DOHH2 (cell line): Measurements from ENCODE around the gene FAM78B.

Experiments
- CTCF ChIP-seq: fragments of 200-600 bp; sonication (generic); IDR thresholded peaks from one replicate; pipeline ENCODE4 v1.5.1; 2014; ENCODE audit warnings: antibody characterized with exemption, mild to moderate bottlenecking, low read depth, low read length; ENCODE audit not compliant: poor library complexity, severe bottlenecking
- EZH2phosphoT487 ChIP-seq: fragments of 200-600 bp; sonication (generic); IDR thresholded peaks from 2 replicates; pipeline ENCODE4 v1.6.1; 2017; ENCODE audit warnings: borderline replicate concordance, mild to moderate bottlenecking, antibody characterized with exemption, low read length, moderate library complexity, mixed read lengths

GRCh38 chr1:166172106-166172505 lies 5.3 kb upstream of the FAM78B start:
- TF ChIP-seq CTCF (no peak), EZH2phosphoT487 (no peak)
